GM19043 (cell line): ENCODE measurements around the gene RAB7A.

ENCODE experiments used
- ATAC-seq: cut with Tn5 transposase; IDR thresholded peaks from one replicate; pipeline ENCODE4 v1.9.1; 2021; ENCODE audit warnings: low read depth; ENCODE audit not compliant: unreplicated experiment

The RAB7A gene

GRCh38 chr3:128786434-128787020, 60.5 kb downstream of the RAB7A start:
- ATAC-seq, result no peak

DNA sequence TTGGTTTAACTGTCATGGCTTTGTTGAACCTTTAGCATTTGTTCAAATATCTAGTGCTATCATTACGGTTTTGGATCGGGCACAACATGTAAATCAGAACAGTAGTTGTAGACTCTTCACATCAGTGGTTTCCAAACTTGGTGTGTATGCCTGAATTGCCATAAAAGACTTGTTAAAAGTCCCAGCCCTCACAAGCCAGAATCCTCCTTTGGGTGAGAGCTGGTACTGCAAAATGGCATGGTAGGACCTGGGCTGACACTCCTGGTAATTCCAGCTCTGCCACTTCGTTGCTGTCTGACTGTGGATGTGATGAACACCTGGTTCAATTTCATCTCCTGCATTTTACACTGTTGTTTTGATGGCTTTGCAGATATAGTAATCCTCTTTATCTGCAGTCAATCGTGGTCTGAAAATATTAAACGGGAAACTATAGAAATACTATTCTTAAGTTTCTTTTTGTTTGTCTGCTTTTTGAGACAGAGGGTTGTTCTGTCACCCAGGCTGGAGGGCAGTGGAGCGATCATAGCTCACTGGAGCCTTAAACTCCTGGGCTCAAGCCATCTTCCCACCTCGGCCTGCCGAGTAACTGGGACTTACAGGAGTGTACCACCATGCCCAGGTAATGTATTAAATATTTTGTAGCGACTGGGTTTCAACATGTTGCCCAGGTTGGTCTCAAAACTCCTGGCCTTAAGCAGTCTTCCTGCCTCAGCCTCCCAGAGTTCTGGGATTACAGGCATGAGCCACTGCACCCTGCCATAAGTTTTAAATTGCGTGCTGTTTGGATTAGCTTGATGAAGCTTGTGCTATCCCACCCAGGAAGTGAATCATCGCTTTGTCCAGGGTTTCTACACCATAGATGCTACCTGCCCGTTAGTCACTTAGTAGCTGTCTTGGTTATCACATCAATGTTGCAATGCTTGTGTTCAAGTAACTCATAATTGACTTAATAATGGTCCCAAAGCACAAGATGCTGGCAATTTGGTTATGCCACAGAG, 61.6 kb downstream of the RAB7A start:
- no peak for ATAC-seq

DNA sequence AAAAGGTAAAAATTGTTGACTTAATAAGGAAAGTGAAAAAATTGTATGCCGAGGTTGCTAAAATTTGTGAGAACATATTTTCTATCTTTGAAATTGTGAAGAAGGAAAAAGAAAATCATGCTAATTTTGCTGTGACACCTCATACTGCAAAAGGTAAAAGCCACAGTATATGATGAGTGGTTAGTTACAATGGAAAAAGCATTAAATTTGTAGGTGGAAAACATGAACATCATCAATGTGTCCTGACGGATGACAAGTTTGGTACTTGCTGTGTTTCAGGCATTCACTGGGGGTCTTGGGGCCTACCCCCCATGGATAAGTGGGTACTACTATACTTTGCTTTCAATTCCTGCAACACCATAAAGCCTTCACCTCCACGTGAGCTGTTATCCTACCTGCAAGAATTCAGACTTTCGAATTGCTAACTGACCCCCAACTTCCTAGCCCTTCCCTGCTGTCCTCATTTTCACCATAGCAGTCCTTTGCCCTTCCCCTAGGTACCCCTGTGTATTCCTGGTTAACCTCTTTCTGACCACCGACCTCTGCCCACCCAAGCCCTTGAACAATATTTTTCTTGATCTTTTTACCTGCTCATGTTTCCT, 62.4 kb downstream of the RAB7A start:
- ATAC-seq, result no peak

- ATAC-seq, result no peak
Measured at GRCh38 chr3:128794067-128794768, 68.2 kb downstream of the RAB7A start.

- peak; percentile 80 for ATAC-seq
Measured at GRCh38 chr3:128794770-128795649, 69.0 kb downstream of the RAB7A start.

DNA sequence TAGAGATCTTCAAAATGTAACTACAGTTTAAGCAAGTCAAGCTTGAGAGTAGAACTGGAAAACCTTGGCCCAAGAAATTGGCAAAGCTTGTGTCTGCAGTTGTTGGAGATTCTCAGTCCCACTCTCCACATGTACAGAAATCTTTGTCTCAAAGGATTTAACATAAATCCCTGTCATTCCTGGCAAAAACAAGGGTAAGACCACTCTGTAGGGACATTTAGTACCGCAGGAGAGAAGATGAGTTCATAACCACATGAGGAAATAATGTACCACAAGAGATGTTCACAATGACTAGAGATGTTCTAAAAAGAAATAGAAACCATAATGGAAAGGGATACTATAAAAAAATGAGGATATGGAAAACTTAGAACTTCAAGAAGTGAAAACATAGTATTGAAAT, 73.7 kb downstream of the RAB7A start:
- no peak for ATAC-seq

GRCh38 chr3:128800241-128801187, 74.5 kb downstream of the RAB7A start:
- ATAC-seq, result no peak

DNA sequence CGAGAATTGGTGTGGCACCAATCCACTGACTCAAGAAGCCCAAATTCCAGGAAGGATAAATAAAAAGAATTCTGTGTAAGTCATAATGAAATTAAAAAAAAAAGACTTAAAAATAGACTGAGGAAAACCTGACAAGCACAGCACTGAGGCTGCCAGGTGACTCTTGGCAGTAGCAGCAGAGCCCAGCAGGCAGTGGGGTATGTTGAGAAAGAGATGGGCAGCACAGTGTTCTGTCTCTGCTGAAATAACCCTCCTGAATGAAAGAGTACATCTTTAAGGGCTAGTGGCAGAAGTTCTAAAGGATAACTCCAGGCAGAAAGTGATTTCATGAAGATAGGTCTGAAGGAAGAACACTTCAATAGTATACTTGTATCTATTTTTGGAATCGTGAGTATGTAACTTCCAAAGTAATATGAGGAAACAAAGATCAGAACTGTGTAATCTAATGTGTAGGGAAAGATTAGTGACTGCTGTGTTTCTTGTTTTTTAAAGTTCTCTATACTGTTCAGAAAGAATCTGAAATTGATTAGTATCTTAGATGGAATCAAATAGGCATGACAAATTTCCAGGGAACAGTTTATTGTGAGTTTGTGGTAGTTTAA, 75.9 kb downstream of the RAB7A start:
- no peak for ATAC-seq

DNA sequence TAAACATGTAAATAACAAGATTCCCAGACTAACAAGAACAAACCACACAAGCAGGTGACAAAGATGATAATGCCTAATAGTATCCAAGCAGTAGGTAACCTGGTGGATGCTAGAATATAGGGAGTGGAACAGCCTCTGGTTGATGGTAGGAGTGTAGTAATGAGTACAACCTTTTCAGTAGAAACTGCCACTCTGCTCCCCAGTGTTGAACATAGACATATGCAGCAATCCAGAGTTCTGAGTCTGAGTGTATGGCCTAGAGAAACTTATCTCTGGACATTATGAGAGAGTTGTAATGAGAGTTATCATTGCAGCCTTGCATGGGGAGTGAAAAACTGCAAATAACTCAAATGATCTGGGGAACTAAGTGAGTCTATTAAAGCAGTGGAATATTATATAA, 77.3 kb downstream of the RAB7A start:
- no peak for ATAC-seq

- ATAC-seq, result peak; percentile 80
Measured at GRCh38 chr3:128804017-128804810, 78.2 kb downstream of the RAB7A start.

DNA sequence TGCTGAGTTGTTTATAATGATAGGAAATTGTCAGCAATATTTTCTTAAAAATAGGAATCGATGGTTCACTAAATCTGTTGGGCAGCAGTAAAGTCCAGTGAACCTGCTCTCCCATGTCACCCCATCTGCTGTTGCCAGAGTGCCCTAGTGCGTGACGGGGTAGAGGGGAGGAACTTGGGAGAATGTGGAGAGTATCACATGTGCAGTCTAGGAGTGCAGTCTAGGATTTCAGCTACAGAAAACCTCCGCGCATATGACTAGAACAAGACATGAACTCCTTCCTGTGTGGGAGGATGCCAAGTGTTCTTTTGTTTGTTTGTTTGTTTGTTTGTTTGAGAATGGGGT, 78.8 kb downstream of the RAB7A start:
- ATAC-seq, result no peak

GRCh38 chr3:128805772-128806171, 79.8 kb downstream of the RAB7A start:
- ATAC-seq, result no peak

- ATAC-seq, result no peak
Measured at GRCh38 chr3:128806588-128806987, 80.6 kb downstream of the RAB7A start.

DNA sequence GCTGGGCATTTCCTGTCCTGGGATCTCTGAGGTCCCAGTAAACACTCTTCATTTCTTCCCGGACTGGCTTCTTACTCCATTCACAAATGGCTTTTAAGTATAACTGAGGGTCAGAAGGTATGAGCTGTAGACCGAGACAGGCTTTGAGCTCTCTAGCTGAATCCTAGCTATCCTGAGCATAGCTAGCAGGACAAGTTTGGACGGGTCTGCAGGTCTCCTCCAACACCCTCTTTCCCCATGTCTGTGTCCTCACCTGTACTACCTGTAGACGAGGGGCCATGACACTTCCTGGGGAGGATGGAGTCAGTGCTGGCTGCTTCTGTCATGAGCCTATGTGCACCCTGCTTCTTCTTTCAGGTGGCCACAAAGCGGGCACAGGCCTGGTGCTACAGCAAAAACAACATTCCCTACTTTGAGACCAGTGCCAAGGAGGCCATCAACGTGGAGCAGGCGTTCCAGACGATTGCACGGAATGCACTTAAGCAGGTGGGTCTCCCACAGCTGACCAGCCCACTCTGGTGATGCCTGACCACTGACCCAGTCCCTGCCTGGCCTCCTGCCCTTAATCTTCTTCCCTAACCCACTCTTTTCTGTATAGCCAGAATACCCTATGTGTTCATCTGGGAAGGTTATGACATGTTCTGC, 81.3 kb downstream of the RAB7A start:
- ATAC-seq, result no peak

GRCh38 chr3:128808672-128809071, 82.7 kb downstream of the RAB7A start:
- no peak for ATAC-seq

DNA sequence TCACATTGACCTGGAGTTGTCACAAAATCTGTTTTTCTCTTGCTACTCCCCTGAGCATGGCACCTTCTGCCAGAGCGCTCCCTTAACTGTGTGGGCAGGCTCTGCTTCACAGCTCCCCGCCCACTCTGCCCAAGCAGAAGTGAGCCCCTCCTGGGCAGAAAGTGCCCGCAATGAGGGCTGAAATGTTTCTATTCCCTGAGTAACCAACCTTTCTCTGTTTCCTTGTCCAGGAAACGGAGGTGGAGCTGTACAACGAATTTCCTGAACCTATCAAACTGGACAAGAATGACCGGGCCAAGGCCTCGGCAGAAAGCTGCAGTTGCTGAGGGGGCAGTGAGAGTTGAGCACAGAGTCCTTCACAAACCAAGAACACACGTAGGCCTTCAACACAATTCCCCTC, 87.1 kb downstream of the RAB7A start:
- no peak for ATAC-seq

DNA sequence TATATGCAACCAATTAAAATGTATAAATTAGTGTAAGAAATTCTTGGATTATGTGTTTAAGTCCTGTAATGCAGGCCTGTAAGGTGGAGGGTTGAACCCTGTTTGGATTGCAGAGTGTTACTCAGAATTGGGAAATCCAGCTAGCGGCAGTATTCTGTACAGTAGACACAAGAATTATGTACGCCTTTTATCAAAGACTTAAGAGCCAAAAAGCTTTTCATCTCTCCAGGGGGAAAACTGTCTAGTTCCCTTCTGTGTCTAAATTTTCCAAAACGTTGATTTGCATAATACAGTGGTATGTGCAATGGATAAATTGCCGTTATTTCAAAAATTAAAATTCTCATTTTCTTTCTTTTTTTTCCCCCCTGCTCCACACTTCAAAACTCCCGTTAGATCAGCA, 88.1 kb downstream of the RAB7A start:
- no peak for ATAC-seq
